ENCODE measurements around the gene SDR39U1.
A peak's percentile ranks its signal among the peaks of the same experiment; 100 is the strongest.

Gene SDR39U1

DNA sequence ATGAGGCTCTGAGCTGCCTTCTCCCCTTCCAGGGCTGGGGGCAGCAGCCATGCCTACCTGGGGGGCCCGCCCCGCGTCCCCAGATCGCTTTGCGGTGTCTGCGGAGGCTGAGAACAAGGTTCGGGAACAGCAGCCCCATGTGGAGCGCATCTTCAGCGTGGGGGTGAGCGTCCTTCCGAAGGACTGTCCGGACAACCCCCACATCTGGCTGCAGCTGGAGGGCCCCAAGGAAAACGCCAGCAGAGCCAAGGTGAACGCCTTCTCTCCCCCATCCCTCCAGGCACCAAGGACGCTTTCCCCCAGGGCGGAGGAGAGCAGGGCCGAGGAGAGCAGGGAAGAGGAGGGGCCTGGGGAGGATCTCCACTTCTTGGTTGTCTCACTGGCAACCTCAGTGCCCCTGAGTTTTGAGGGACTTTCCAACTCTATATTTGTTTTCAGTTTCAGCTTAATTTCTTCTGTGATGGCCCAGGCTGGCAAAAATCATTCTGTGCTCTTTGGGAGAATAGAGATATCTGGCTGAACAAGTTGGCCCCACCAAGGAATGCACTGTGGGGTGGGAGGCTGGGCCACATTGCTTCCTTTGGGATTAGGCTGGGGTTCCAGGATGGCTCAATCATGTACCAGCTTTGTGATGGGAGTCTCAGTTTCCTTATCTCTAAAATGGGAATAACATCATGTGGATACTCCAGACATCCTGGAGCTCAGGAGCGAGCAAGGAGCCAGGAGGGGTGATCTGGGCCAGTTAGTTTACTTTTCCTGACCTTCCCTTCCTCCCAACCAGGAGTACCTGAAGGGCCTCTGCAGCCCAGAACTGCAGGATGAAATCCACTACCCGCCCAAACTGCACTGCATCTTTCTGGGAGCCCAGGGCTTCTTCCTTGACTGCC lies 11.7 kb downstream of the SDR39U1 start:
- CTCF ChIA-PET: interaction anchor here (0.5 to 13.9 kb wide), 51 partner anchors 8 to 338 kb away, joined by 3 to 468 read pairs (median 5); partner anchors contain the start of genes ADCY4, CIDEB, LTB4R2 and NYNRIN

DNA sequence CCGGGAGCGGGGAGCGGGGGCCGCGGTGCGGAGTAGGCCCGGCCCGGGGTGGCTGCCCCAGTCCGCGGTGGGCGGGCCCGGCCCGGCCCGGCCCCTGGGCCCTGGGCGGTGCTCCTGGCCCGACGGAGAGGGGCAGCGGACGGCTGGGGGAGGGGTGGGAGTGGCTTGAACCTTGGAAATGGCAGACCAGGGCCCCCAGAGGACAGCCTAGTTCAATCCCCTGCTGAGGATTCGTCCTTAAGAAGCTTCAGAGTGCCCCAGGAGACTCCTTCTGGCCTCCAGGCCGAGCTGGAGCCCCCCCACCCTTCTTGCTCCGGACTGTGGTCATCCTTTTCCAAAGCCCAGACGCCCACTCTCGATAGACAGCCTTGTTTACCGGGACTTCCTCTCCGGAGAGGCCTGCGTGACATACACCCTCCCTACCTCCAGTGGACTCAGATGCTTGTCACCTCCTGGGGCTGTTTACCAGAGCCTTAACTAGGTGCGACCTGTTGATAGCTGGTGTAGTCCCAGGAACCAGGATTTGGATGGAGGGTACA lies 12.4 kb downstream of the SDR39U1 start:
- Histone ChIP-seq H3K4me1 (ENCODE audit: control insufficient read depth, insufficient read depth, low read length) (peaks cover 9% of the 10 kb centered on the region), H3K27ac (ENCODE audit: extremely low read depth, low read depth, low read length) (peak overlapping the region; percentile 94), H3K4me3 (ENCODE audit: low read depth, low read length) (peak overlapping the region; percentile 65), H3K9me3 (ENCODE audit: control insufficient read depth, insufficient read depth, low read depth, low read length) (no peaks in the 10 kb centered on the region), H3K36me3 (ENCODE audit: control insufficient read depth in 2 of 2, insufficient read depth in 1 of 2, low read length in 2 of 2) (peaks cover 0 to 37% of the 10 kb centered on the region in 2 experiments; a peak in 2 of 3 replicates)
- ChIA-PET POLR2A (interaction anchor here (0.8 to 3.0 kb wide), 18 partner anchors 11 to 188 kb away, joined by 3 to 45 read pairs (median 4); partner anchors contain the start of genes ADCY4, NYNRIN, SDR39U1 and TINF2), CTCF (interaction anchor here (0.5 to 13.9 kb wide), 21 partner anchors 8 to 248 kb away, joined by 3 to 468 read pairs (median 13); partner anchors contain the start of genes ADCY4, CIDEB, LTB4R2 and MDP1)
- TF ChIP-seq ZNF169 (tag by site-specific recombination; IDR thresholded peaks at IDR 0.05): no peak
- no peak; the same call in 1 of the 2 replicates for TF ChIP-seq ZBTB48 (tag by site-specific recombination; IDR thresholded peaks at IDR 0.05)
- no peak for TF ChIP-seq ZBTB6 (tag by site-specific recombination; IDR thresholded peaks at IDR 0.05)
- TF ChIP-seq ZBTB20 (tag by site-specific recombination; IDR thresholded peaks at IDR 0.05): no peak; the same call in 1 of the 2 replicates
- no peak for TF ChIP-seq ZNF175 (tag by site-specific recombination; IDR thresholded peaks at IDR 0.05)
- no peak for TF ChIP-seq OSR2 (tag by site-specific recombination; IDR thresholded peaks at IDR 0.05)
- TF ChIP-seq ZNF623 (tag by site-specific recombination; IDR thresholded peaks at IDR 0.05): no peak
- no peak for TF ChIP-seq ZNF280D (tag by site-specific recombination; IDR thresholded peaks at IDR 0.05)
- TF ChIP-seq SP2 (tag by site-specific recombination; IDR thresholded peaks at IDR 0.05): peak; percentile 29
- no peak for TF ChIP-seq ZNF2 (tag by site-specific recombination; IDR thresholded peaks at IDR 0.05)

More for the DNA sequence above, 11.7 kb downstream of the SDR39U1 start:
- peak overlapping the region; percentile 94 for H3K27ac ChIP-seq (ENCODE audit: extremely low read depth, low read depth, low read length)
- POLR2A ChIA-PET: interaction anchor here (0.9 to 3.0 kb wide), 22 partner anchors 11 to 189 kb away, joined by 3 to 45 read pairs (median 4); partner anchors contain the start of genes ADCY4, CIDEB, DHRS1 and NOP9
- peaks cover 9% of the 10 kb centered on the region for H3K4me1 ChIP-seq (ENCODE audit: control insufficient read depth, insufficient read depth, low read length)
- H3K4me3 ChIP-seq (ENCODE audit: low read depth, low read length): peak overlapping the region; percentile 65
- no peaks in the 10 kb centered on the region for H3K9me3 ChIP-seq (ENCODE audit: control insufficient read depth, insufficient read depth, low read depth, low read length)
- TF ChIP-seq ZNF555 (tag by site-specific recombination; conservative IDR thresholded peaks at IDR 0.05) (no peak), ZNF585B (tag by site-specific recombination; IDR thresholded peaks at IDR 0.05) (no peak), ZNF623 (tag by site-specific recombination; IDR thresholded peaks at IDR 0.05) (no peak), PATZ1 (tag by site-specific recombination; IDR thresholded peaks at IDR 0.05) (0 out of 2 replicates have a peak, but pooled peaks have one; percentile 29), ZBTB20 (tag by site-specific recombination; IDR thresholded peaks at IDR 0.05) (peak; percentile 63; the same call in 1 of the 2 replicates), ZBTB6 (tag by site-specific recombination; IDR thresholded peaks at IDR 0.05) (peak; percentile 75), ZNF792 (tag by site-specific recombination; IDR thresholded peaks at IDR 0.05) (no peak), ZNF416 (tag by site-specific recombination; IDR thresholded peaks at IDR 0.05) (no peak), SCRT2 (tag by site-specific recombination; IDR thresholded peaks at IDR 0.05) (peak; percentile 52)
- TF ChIP-seq, protein P1, sequence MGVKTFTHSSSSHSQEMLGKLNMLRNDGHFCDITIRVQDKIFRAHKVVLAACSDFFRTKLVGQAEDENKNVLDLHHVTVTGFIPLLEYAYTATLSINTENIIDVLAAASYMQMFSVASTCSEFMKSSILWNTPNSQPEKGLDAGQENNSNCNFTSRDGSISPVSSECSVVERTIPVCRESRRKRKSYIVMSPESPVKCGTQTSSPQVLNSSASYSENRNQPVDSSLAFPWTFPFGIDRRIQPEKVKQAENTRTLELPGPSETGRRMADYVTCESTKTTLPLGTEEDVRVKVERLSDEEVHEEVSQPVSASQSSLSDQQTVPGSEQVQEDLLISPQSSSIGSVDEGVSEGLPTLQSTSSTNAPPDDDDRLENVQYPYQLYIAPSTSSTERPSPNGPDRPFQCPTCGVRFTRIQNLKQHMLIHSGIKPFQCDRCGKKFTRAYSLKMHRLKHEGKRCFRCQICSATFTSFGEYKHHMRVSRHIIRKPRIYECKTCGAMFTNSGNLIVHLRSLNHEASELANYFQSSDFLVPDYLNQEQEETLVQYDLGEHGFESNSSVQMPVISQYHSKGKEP (tag by site-specific recombination; IDR thresholded peaks at IDR 0.05): no peak
- H3K36me3 ChIP-seq (ENCODE audit: control insufficient read depth in 2 of 2, insufficient read depth in 1 of 2, low read length in 2 of 2): peaks cover 0 to 45% of the 10 kb centered on the region in 2 experiments; a peak in 2 of 3 replicates
